ENCODE results near the gene PRKG1. TPM values are rescaled to one million over a fixed set of nuclear protein-coding genes. Genes with fewer than 3 reads are reported as not detected.

Gene PRKG1
- total and polyA plus RNA-seq, 12 donors: 3.8 to 48.1 (median 29.9) TPM

GRCh38 chr10:51077507-51077906, 3.2 kb downstream of the PRKG1 start:
- no peak for TF ChIP-seq CTCF (IDR thresholded peaks at IDR 0.05)
- no peak for DNase-seq
- Histone ChIP-seq H3K4me1 (peaks cover 0 to 46% (median 16%) of the 10 kb centered on the region in 9 donors), H3K36me3 (no peaks in the 10 kb centered on the region), H3K27ac (peak overlapping the region in 3 of 10 donors; percentile 1 to 33 (median 5)), H3K9me3 (no peaks in the 10 kb centered on the region), H3K27me3 (peaks cover 0 to 39% (median 0%) of the 10 kb centered on the region in 7 donors), H3K4me3 (peak overlapping the region in 4 of 10 donors; percentile 70 to 82 (median 73))
- intact Hi-C loops (cut with DNase I): loop anchor here in 4 of 10 donors (5.0 to 10.0 kb wide), 6 partner anchors 157 to 617 kb away; partner anchors contain the start of gene CSTF2T (in 2 of the 4)
- ATAC-seq: no peak

GRCh38 chr10:51079331-51079730, 5.0 kb downstream of the PRKG1 start:
- ATAC-seq: peak in 1 of 8 donors; percentile 30
- WGBS, 2 donors: 68 to 70% methylated on average over 1 of the region's 1 CpG
- intact Hi-C loops (cut with DNase I): loop anchor here in 4 of 10 donors (5.0 to 10.0 kb wide), 6 partner anchors 155 to 615 kb away; partner anchors contain the start of gene CSTF2T (in 2 of the 4)
- H3K9me3 ChIP-seq: no peaks in the 10 kb centered on the region
- H3K4me3 ChIP-seq: no peak overlapping the region
- peak overlapping the region in 2 of 10 donors; percentile 16 to 42 for H3K27ac ChIP-seq
- DNase-seq: no peak
- H3K36me3 ChIP-seq: no peaks in the 10 kb centered on the region
- peaks cover 0 to 45% (median 16%) of the 10 kb centered on the region in 9 donors for H3K4me1 ChIP-seq
- peaks cover 0 to 21% (median 0%) of the 10 kb centered on the region in 7 donors for H3K27me3 ChIP-seq
- peak in 1 of 9 donors; percentile 13 for TF ChIP-seq CTCF (IDR thresholded peaks at IDR 0.05)

GRCh38 chr10:51079766-51080165, 5.5 kb downstream of the PRKG1 start:
- H3K9me3 ChIP-seq: no peaks in the 10 kb centered on the region
- H3K27ac ChIP-seq: peak overlapping the region in 2 of 10 donors; percentile 16 to 42
- no peak overlapping the region for H3K4me3 ChIP-seq
- ATAC-seq (no peak), DNase-seq (no peak)
- no peaks in the 10 kb centered on the region for H3K36me3 ChIP-seq
- TF ChIP-seq CTCF (IDR thresholded peaks at IDR 0.05): no peak
- peaks cover 0 to 16% (median 0%) of the 10 kb centered on the region in 7 donors for H3K27me3 ChIP-seq
- 76 to 82% methylated on average over 3 of the region's 3 CpGs for WGBS, 2 donors
- intact Hi-C loops (cut with DNase I): loop anchor here in 6 of 10 donors (5.0 to 10.0 kb wide), 6 partner anchors 155 to 615 kb away; partner anchors contain the start of gene CSTF2T (in 2 of the 6)
- H3K4me1 ChIP-seq: peaks cover 0 to 45% (median 16%) of the 10 kb centered on the region in 9 donors

- TF ChIP-seq CTCF (IDR thresholded peaks at IDR 0.05): no peak
- Histone ChIP-seq H3K4me3 (no peak overlapping the region), H3K9me3 (no peaks in the 10 kb centered on the region), H3K4me1 (peaks cover 0 to 45% (median 16%) of the 10 kb centered on the region in 9 donors), H3K27me3 (peaks cover 0 to 9% (median 0%) of the 10 kb centered on the region in 7 donors), H3K27ac (peak overlapping the region in 1 of 10 donors; percentile 10), H3K36me3 (no peaks in the 10 kb centered on the region)
- DNase-seq (no peak), ATAC-seq (no peak)
- intact Hi-C loops (cut with DNase I): loop anchor here in 2 of 10 donors (10.0 kb wide), 1 partner anchor 164 kb away; no protein-coding TSS in a partner anchor
- WGBS, 2 donors: 56 to 74% methylated on average over 5 of the region's 5 CpGs
These were observed 6.2 kb downstream of the PRKG1 start for GRCh38 chr10:51080311-51081006.
